HepG2 (cell line): ENCODE results near the gene MT1F. TPM values are rescaled to one million over a fixed set of nuclear protein-coding genes. Genes with fewer than 3 reads are reported as not detected.

Experiments used
- ATAC-seq: fragments of 200-7000 bp; cut with Tn5 transposase; 3 replicates; pipeline ENCODE4 v1.9.1; 2020; ENCODE audit warnings: mild to moderate bottlenecking, moderate library complexity
- BruUV-seq: library from RNA; stranded (reverse); fragments of 400-500 nt; replicated peaks from 2 replicates; lab custom pipeline; 2021; lab: Mats Ljungman, UMichigan
- CTCF ChIA-PET: fragments of 300-600 bp; formaldehyde crosslinking; extraction: SDS; loops from one replicate; lab custom pipeline; 2021; ENCODE audit warnings: low total read pairs, inconsistent platforms, low intra/inter-chr PET ratio; lab: Yijun Ruan, JAX
- POLR2A ChIA-PET: fragments of 350-600 bp; sonication (Branson Sonifier 250); formaldehyde crosslinking; loops from one replicate; lab custom pipeline; 2020; ENCODE audit warnings: antibody characterized with exemption, inconsistent platforms; lab: Yijun Ruan, JAX
- DNase-seq: peaks from one replicate; pipeline ENCODE4 v3.0.0-alpha.2; 2015; ENCODE audit warnings: low spot score
- FAIRE-seq: peaks from 3 replicates; lab custom pipeline; 2011; peaks lifted over from hg19 to GRCh38; lab: Jason Lieb, UNC
- H2AFZ ChIP-seq: one replicate; pipeline ENCODE4 v1.6.1; 2011; ENCODE audit warnings: low read length, inconsistent platforms
- H3K27ac ChIP-seq: fragments of 300-600 bp; 3 replicates; pipeline ENCODE4 v1.8.0; 2011; ENCODE audit warnings: mixed run types, mild to moderate bottlenecking, mixed read lengths, low read length, inconsistent platforms; ENCODE audit not compliant: insufficient read depth; ENCODE audit errors: extremely low read length
- H3K27me3 ChIP-seq, 2 experiments: fragments of 200-600 bp in 1 of 2; 2 replicates in 1 of 2; 3 replicates in 1 of 2; pipeline versions ENCODE4 v1.6.0 to v1.8.0; 2011; ENCODE audit warnings: low read length in 2 of 2, mild to moderate bottlenecking in 2 of 2, moderate library complexity in 2 of 2, inconsistent platforms in 1 of 2; ENCODE audit not compliant: insufficient read depth in 2 of 2, control insufficient read depth in 1 of 2
- H3K36me3 ChIP-seq, 2 experiments: fragments of 200-600 bp in 1 of 2; replicated peaks in 1 of 2; 2 replicates in 1 of 2; 3 replicates in 1 of 2; pipeline versions ENCODE4 v1.5.1 to v1.8.0; 2011; ENCODE audit warnings: low read length in 2 of 2, inconsistent platforms in 1 of 2; ENCODE audit not compliant: insufficient read depth in 2 of 2, control insufficient read depth in 1 of 2
- H3K4me1 ChIP-seq: 2 replicates; pipeline ENCODE4 v1.5.1; 2012; ENCODE audit warnings: low read length, inconsistent platforms; ENCODE audit not compliant: insufficient read depth
- H3K4me2 ChIP-seq: 2 replicates; pipeline ENCODE4 v1.6.0; 2011; ENCODE audit warnings: low read depth, low read length, inconsistent platforms
- H3K4me3 ChIP-seq, 3 experiments: fragments of 200-600 bp in 1 of 3; sonication (generic), shearing (Covaris generic) in 1 of 3; replicated peaks in 1 of 3; 2 replicates each; pipeline ENCODE4 v1.5.1; 2011 to 2016; ENCODE audit warnings: low read length in 3 of 3, inconsistent platforms in 2 of 3, low read depth in 2 of 3, mild to moderate bottlenecking in 2 of 3, control low read depth in 1 of 3, mixed read lengths in 1 of 3; ENCODE audit not compliant: insufficient read depth in 1 of 3
- H3K79me2 ChIP-seq: one replicate; pipeline ENCODE4 v1.6.1; 2011; ENCODE audit warnings: low read length, inconsistent platforms; ENCODE audit not compliant: insufficient read depth
- H3K9ac ChIP-seq: 2 replicates; pipeline ENCODE4 v1.6.0; 2011; ENCODE audit warnings: mild to moderate bottlenecking, low read depth, low read length, inconsistent platforms; ENCODE audit not compliant: insufficient read depth
- H3K9me3 ChIP-seq: 2 replicates; pipeline ENCODE4 v1.5.1; 2012; ENCODE audit warnings: mild to moderate bottlenecking, low read length
- H4K20me1 ChIP-seq: 2 replicates; pipeline ENCODE4 v1.6.0; 2011; ENCODE audit warnings: inconsistent platforms, mild to moderate bottlenecking, low read length, moderate library complexity; ENCODE audit not compliant: insufficient read depth
- ARNTL ChIP-seq: sonication (generic); formaldehyde crosslinking; IDR thresholded peaks from 2 replicates; pipeline ENCODE4 v1.4.0; 2020; ENCODE audit warnings: mild to moderate bottlenecking, missing genetic modification reagents
- CCAR2 ChIP-seq: fragments of 200-400 bp; formaldehyde crosslinking; optimal IDR thresholded peaks from 2 replicates; pipeline ENCODE3; 2018; ENCODE audit warnings: low read depth, mild to moderate bottlenecking, low read length, moderate library complexity
- DRAP1 ChIP-seq: IDR thresholded peaks from 2 replicates; pipeline ENCODE4 v1.6.1; 2016; ENCODE audit warnings: missing genetic modification reagents, missing compliant biosample characterization
- EEA1 ChIP-seq: sonication (generic); formaldehyde crosslinking; IDR thresholded peaks from 2 replicates; pipeline ENCODE4 v1.5.1; 2020; ENCODE audit warnings: mild to moderate bottlenecking, missing genetic modification reagents, borderline replicate concordance
- HMG20A ChIP-seq: IDR thresholded peaks from 2 replicates; pipeline ENCODE4 v1.6.1; 2016; ENCODE audit warnings: borderline replicate concordance
- KDM3A ChIP-seq: IDR thresholded peaks from 2 replicates; pipeline ENCODE4 v1.6.1; 2018; ENCODE audit warnings: low read depth, missing compliant biosample characterization
- KLF11 ChIP-seq: IDR thresholded peaks from 2 replicates; pipeline ENCODE4 v1.6.1; 2016; ENCODE audit warnings: missing compliant biosample characterization
- KLF6 ChIP-seq: IDR thresholded peaks from 2 replicates; pipeline ENCODE4 v1.8.0; 2016; ENCODE audit warnings: missing biosample characterization, missing genetic modification reagents
- MAFG ChIP-seq: sonication (generic); formaldehyde crosslinking; IDR thresholded peaks from 2 replicates; pipeline ENCODE4 v1.5.1; 2020; ENCODE audit warnings: mild to moderate bottlenecking, missing genetic modification reagents
- MLXIP ChIP-seq: sonication (generic); formaldehyde crosslinking; IDR thresholded peaks from 2 replicates; pipeline ENCODE4 v1.9.0; 2021; ENCODE audit warnings: missing genetic modification reagents, borderline replicate concordance
- MZF1 ChIP-seq: sonication (generic); formaldehyde crosslinking; IDR thresholded peaks from 2 replicates; pipeline ENCODE4 v1.8.1; 2023; ENCODE audit warnings: mild to moderate bottlenecking, missing genetic modification reagents, borderline replicate concordance
- POLR2A ChIP-seq, 2 experiments: IDR thresholded peaks; 2 replicates each; pipeline ENCODE4 v1.6.1; 2011; ENCODE audit warnings: low read depth in 2 of 2, low read length in 2 of 2, mild to moderate bottlenecking in 1 of 2, moderate library complexity in 1 of 2; ENCODE audit not compliant: insufficient read depth in 1 of 2
- SATB2 ChIP-seq: sonication (generic); formaldehyde crosslinking; IDR thresholded peaks from 2 replicates; pipeline ENCODE4 v1.5.0; 2020; ENCODE audit warnings: missing genetic modification reagents
- SOX5 ChIP-seq: IDR thresholded peaks from 2 replicates; pipeline ENCODE4 v1.6.1; 2016; ENCODE audit warnings: borderline replicate concordance
- TBP ChIP-seq: sonication (generic); formaldehyde crosslinking; IDR thresholded peaks from 2 replicates; pipeline ENCODE4 v1.5.0; 2020; ENCODE audit warnings: missing genetic modification reagents
- TFDP2 ChIP-seq: sonication (generic); formaldehyde crosslinking; IDR thresholded peaks from 2 replicates; pipeline ENCODE4 v1.4.0; 2020; ENCODE audit warnings: missing genetic modification reagents
- TOE1 ChIP-seq: sonication (generic); formaldehyde crosslinking; IDR thresholded peaks from 2 replicates; pipeline ENCODE4 v1.4.0; 2020; ENCODE audit warnings: mild to moderate bottlenecking, missing genetic modification reagents
- ZBTB38 ChIP-seq: sonication (generic); formaldehyde crosslinking; IDR thresholded peaks from 2 replicates; pipeline ENCODE4 v1.5.1; 2020; ENCODE audit warnings: mild to moderate bottlenecking, missing genetic modification reagents
- ZIK1 ChIP-seq: sonication (generic); formaldehyde crosslinking; IDR thresholded peaks from 2 replicates; pipeline ENCODE4 v1.5.0; 2020; ENCODE audit warnings: mild to moderate bottlenecking, low read depth, missing genetic modification reagents, borderline replicate concordance
- ZNF20 ChIP-seq: sonication (generic); formaldehyde crosslinking; IDR thresholded peaks from 2 replicates; pipeline ENCODE4 v1.4.0; 2020; ENCODE audit warnings: mild to moderate bottlenecking, moderate library complexity, missing genetic modification reagents
- ZNF441 ChIP-seq: sonication (generic); formaldehyde crosslinking; IDR thresholded peaks from 2 replicates; pipeline ENCODE4 v1.7.0; 2021; ENCODE audit warnings: missing genetic modification reagents, borderline replicate concordance
- ZNF839 ChIP-seq: sonication (generic); formaldehyde crosslinking; IDR thresholded peaks from 2 replicates; pipeline ENCODE4 v1.4.0; 2020; ENCODE audit warnings: missing genetic modification reagents, mild to moderate bottlenecking, borderline replicate concordance
- ZNF891 ChIP-seq: sonication (generic); formaldehyde crosslinking; IDR thresholded peaks from 2 replicates; pipeline ENCODE4 v1.5.0; 2020; ENCODE audit warnings: mild to moderate bottlenecking, missing genetic modification reagents
- ZSCAN31 ChIP-seq: sonication (generic); formaldehyde crosslinking; IDR thresholded peaks from 2 replicates; pipeline ENCODE4 v1.5.0; 2020; ENCODE audit warnings: low read depth, mild to moderate bottlenecking, missing genetic modification reagents
- WGBS: methylation state at CpG from one replicate; pipeline ENCODE4 v1.1.6; 2017; ENCODE audit warnings: low lambda C conversion rate; 5-methylcytosine and 5-hydroxymethylcytosine counted together
- in situ Hi-C: cut with HindIII; loops from 2 replicates; pipeline ENCODE4 v1.10.0; 2017; ENCODE audit warnings: low pct_unique_long_range_greater_than_20kb; ENCODE audit not compliant: extremely low pct_ligation_motif_present
- intact Hi-C: fragments of 100-400 bp; cut with micrococcal nuclease; formaldehyde crosslinking; loops from one replicate; pipeline ENCODE4 v1.10.0; 2022; ENCODE audit not compliant: unreplicated experiment
- polyA plus RNA-seq, 8 experiments: library from polyadenylated mRNA; depleted of rRNA in 3 of 8; stranded (reverse) in 7 of 8; unstranded in 1 of 8; fragments of >200 nt; fragmentation: Illumina TruSeq in 4 of 8; extraction: Trizol in 4 of 8; gene quantifications; 2 replicates each; pipeline versions ENCODE4 v1.2.1 to v1.2.3, GENCODE V29; 2011 to 2016; ENCODE audit warnings: low read depth in 4 of 8, missing spikeins in 1 of 8, mixed read lengths in 1 of 8; ENCODE audit not compliant: insufficient read depth in 1 of 8
- total RNA-seq, 5 experiments: library from RNA; depleted of rRNA; stranded (reverse); fragments of >200 nt; fragmentation: Illumina TruSeq; extraction: Trizol; gene quantifications; 2 replicates each; pipeline ENCODE4 v1.2.3, GENCODE V29; 2016; ENCODE audit warnings: low read depth in 1 of 5

The MT1F gene
- total and polyA plus RNA-seq, 2 of the 13 experiments (the other 11 are each of a cell fraction or from before 2014, with no cell fraction given): 1.9 to 169 TPM

GRCh38 chr16:56652600-56652999 is 5.2 kb upstream of the MT1F start:
- no peak for FAIRE-seq
- CTCF ChIA-PET: no interaction called here
- WGBS: 14% methylated on average over 1 of the region's 1 CpG

GRCh38 chr16:56653218-56653617 is 4.5 kb upstream of the MT1F start:
- Histone ChIP-seq H3K27ac (no peak overlapping the region), H3K9me3 (no peaks in the 10 kb centered on the region), H2AFZ (no peak overlapping the region), H3K4me2 (no peak overlapping the region), H3K79me2 (no peaks in the 10 kb centered on the region), H3K4me3 (no peak overlapping the region), H3K36me3 (no peaks in the 10 kb centered on the region), H3K9ac (no peak overlapping the region), H4K20me1 (no peaks in the 10 kb centered on the region), H3K4me1 (peaks cover 22% of the 10 kb centered on the region), H3K27me3 (peaks cover 2 to 26% of the 10 kb centered on the region in 2 experiments; a peak in 3 of 5 replicates)
- no peak for TF ChIP-seq ZNF891
- TF ChIP-seq TOE1 (CRISPR knock-in tag): no peak
- no peak for TF ChIP-seq ZNF839
- TF ChIP-seq CCAR2: no peak
- no peak for TF ChIP-seq TFDP2
- TF ChIP-seq DRAP1: no peak
- no peak for TF ChIP-seq POLR2A (IDR thresholded peaks at IDR 0.05; ENCODE audit: insufficient read depth in 1 of 2, low read depth in 2 of 2, low read length in 2 of 2)
- no peak for TF ChIP-seq TBP (CRISPR knock-in tag)
- no peak for TF ChIP-seq ZBTB38 (CRISPR knock-in tag)
- TF ChIP-seq MLXIP: no peak
- TF ChIP-seq KLF6: no peak
- DNase-seq: no peak
- intact Hi-C loops: loop anchor here (10.0 kb wide), 1 partner anchor 48 kb away; the partner anchor contains the start of gene MT2A
- ATAC-seq: no peak
- CTCF ChIA-PET: no interaction called here
- 40% methylated on average over 7 of the region's 7 CpGs for WGBS
- no peak for FAIRE-seq
- no TSS peak for BruUV-seq
- in situ Hi-C loops: no loop called here
- POLR2A ChIA-PET: no interaction called here

More at GRCh38 chr16:56652600-56652999, 5.2 kb upstream of the MT1F start:
- intact Hi-C loops (loop anchor here (10.0 kb wide), 1 partner anchor 48 kb away; the partner anchor contains the start of gene MT2A), in situ Hi-C loops (no loop called here)
- no peak overlapping the region for H3K27ac ChIP-seq
- no peak overlapping the region for H3K4me2 ChIP-seq
- BruUV-seq: no TSS peak
- no peak overlapping the region for H2AFZ ChIP-seq
- peaks cover 2 to 28% of the 10 kb centered on the region in 2 experiments; a peak in 3 of 5 replicates for H3K27me3 ChIP-seq
- H3K4me1 ChIP-seq: peaks cover 24% of the 10 kb centered on the region
- H3K36me3 ChIP-seq: no peaks in the 10 kb centered on the region
- TF ChIP-seq ZNF441 (CRISPR knock-in tag): no peak
- TF ChIP-seq ARNTL (CRISPR knock-in tag): no peak
- no peak for TF ChIP-seq SOX5 (CRISPR knock-in tag)
- no peak for TF ChIP-seq MZF1 (CRISPR knock-in tag)
- no peak for TF ChIP-seq KLF11 (CRISPR knock-in tag)
- no peak for TF ChIP-seq EEA1 (CRISPR knock-in tag)
- TF ChIP-seq ZSCAN31: no peak
- TF ChIP-seq HMG20A (CRISPR knock-in tag): no peak
- no peak for TF ChIP-seq KDM3A (CRISPR knock-in tag)
- no peak for TF ChIP-seq MAFG (CRISPR knock-in tag)
- TF ChIP-seq ZNF20 (CRISPR knock-in tag): no peak
- TF ChIP-seq ZIK1 (CRISPR knock-in tag): no peak
- TF ChIP-seq SATB2: no peak
- DNase-seq (no peak), ATAC-seq (no peak)
- no peaks in the 10 kb centered on the region for H3K9me3 ChIP-seq
- H3K79me2 ChIP-seq: no peaks in the 10 kb centered on the region
- POLR2A ChIA-PET: no interaction called here
- no peak overlapping the region for H3K4me3 ChIP-seq
- H3K9ac ChIP-seq: no peak overlapping the region
- H4K20me1 ChIP-seq: no peaks in the 10 kb centered on the region
